ENCODE results near the gene ZNRF2.

DNA sequence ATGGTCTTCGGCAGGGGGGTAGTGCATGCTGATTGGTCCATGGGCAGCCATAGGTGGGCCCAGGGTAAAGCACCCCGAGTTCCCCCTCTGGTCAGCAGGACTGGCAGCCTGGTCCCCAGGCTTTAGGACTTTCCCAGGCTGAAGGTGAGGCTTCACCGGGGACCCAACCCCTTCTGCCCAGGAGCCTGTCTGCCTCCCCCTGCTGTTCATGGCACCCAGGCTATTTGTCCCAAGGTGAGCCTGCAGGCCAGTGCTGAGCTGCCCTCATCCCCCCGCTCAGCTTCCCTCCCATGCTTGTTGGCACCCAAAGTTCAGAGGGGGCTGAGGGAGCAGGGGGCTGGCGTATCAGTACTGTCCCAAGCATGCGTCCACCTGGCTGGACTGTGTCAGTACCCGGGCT lies 38.5 kb upstream of the ZNRF2 start:
- TF ChIP-seq, protein P1, sequence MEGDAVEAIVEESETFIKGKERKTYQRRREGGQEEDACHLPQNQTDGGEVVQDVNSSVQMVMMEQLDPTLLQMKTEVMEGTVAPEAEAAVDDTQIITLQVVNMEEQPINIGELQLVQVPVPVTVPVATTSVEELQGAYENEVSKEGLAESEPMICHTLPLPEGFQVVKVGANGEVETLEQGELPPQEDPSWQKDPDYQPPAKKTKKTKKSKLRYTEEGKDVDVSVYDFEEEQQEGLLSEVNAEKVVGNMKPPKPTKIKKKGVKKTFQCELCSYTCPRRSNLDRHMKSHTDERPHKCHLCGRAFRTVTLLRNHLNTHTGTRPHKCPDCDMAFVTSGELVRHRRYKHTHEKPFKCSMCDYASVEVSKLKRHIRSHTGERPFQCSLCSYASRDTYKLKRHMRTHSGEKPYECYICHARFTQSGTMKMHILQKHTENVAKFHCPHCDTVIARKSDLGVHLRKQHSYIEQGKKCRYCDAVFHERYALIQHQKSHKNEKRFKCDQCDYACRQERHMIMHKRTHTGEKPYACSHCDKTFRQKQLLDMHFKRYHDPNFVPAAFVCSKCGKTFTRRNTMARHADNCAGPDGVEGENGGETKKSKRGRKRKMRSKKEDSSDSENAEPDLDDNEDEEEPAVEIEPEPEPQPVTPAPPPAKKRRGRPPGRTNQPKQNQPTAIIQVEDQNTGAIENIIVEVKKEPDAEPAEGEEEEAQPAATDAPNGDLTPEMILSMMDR (IDR thresholded peaks at IDR 0.05), result no peak
- TF ChIP-seq POLR2A (IDR thresholded peaks at IDR 0.05), result no peak
